ENCODE measurements around the gene TPCN2. TPM values are rescaled to one million over a fixed set of nuclear protein-coding genes. Genes with fewer than 3 reads are reported as not detected.
A peak's percentile ranks its signal among the peaks of the same experiment; 100 is the strongest.

TPCN2 gene
- total and polyA plus RNA-seq, 9 of the 15 experiments (the other 6 are each of a cell fraction or from before 2014, with no cell fraction given): 0.66 to 10.2 (median 4.6) TPM

DNA sequence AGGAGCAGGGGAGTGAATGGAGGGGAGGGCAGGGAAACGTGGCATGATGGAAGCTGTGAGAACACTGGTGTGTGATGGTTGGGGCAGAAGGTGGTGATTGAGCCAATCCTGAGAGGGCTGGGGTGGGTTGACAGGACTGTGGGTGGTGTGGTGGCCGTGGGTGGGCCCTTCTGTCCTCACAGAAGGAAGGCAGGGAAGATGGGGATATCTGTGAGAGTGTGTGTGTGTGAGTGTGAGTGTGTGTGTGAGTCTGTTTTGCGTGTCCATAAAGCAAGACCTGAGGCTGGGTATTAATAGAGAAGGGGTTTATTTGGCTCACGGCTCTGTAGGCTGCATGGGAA, 13.0 kb downstream of the TPCN2 start:
- Histone ChIP-seq H3K4me1 (replicated peaks in 1 of 2; ENCODE audit: control insufficient read depth in 2 of 2, insufficient read depth in 2 of 2, low read length in 2 of 2) (peaks cover 0 to 35% of the 10 kb centered on the region in 2 experiments; a peak in 2 of 5 replicates), H3K9ac (ENCODE audit: insufficient read depth in 1 of 2, low read depth in 2 of 2, low read length in 2 of 2) (no peak overlapping the region), H3K27ac (ENCODE audit: extremely low read depth, low read depth, low read length) (no peak overlapping the region), H2AFZ (ENCODE audit: low read depth, low read length) (no peak overlapping the region), H3K9me3 (replicated peaks; ENCODE audit: control insufficient read depth, insufficient read depth, low read depth, low read length) (no peaks in the 10 kb centered on the region), H4K20me1 (replicated peaks; ENCODE audit: control insufficient read depth, insufficient read depth, low read length) (0 out of 2 replicates have a peak, but pooled peaks cover 9% of the 10 kb centered on the region), H3K36me3 (ENCODE audit: control insufficient read depth, insufficient read depth, low read length) (no peaks in the 10 kb centered on the region), H3K79me2 (ENCODE audit: control insufficient read depth, insufficient read depth, low read length) (no peaks in the 10 kb centered on the region), H3K4me3 (no peak overlapping the region), H3K4me2 (ENCODE audit: insufficient read depth, low read length) (no peak overlapping the region), H3K27me3 (ENCODE audit: control insufficient read depth in 2 of 2, insufficient read depth in 2 of 2, low read length in 2 of 2) (no peaks in the 10 kb centered on the region), H3K9me1 (ENCODE audit: control insufficient read depth, insufficient read depth, low read length) (no peaks in the 10 kb centered on the region)
- ATAC-seq (no peak), FAIRE-seq (no peak), DNase-seq (ENCODE audit: extremely low read depth in 1 of 4, low spot score in 3 of 4) (no peak)
- 29% methylated on average over 4 of the region's 4 CpGs for WGBS (ENCODE audit: insufficient coverage, low coverage, missing lambda C conversion rate)
- in situ Hi-C loops (cut with MboI): no loop called here
- TF ChIP-seq ZNF23 (CRISPR knock-in tag; IDR thresholded peaks at IDR 0.05): no peak
- no peak for TF ChIP-seq ZNF696 (CRISPR knock-in tag; conservative IDR thresholded peaks at IDR 0.05)
- no peak for TF ChIP-seq ZBTB17 (CRISPR knock-in tag; IDR thresholded peaks at IDR 0.05)
- no peak for TF ChIP-seq ZNF324 (CRISPR knock-in tag; IDR thresholded peaks at IDR 0.05)
- TF ChIP-seq TBL1XR1 (IDR thresholded peaks at IDR 0.05; ENCODE audit: low read length in 2 of 2): no peak
- no peak for TF ChIP-seq KDM2B (CRISPR knock-in tag; IDR thresholded peaks at IDR 0.05)
- intact Hi-C loops (cut with micrococcal nuclease): no loop called here
- CTCF ChIA-PET (ENCODE audit: low intra/inter-chr PET ratio): no interaction called here
- no TSS peak for BruUV-seq (replicated peaks)
- POLR2A ChIA-PET: interaction anchor here (0.8 kb wide), 1 partner anchor 614 kb away, joined by 3 read pairs; the partner anchor contains the start of gene LTO1

DNA sequence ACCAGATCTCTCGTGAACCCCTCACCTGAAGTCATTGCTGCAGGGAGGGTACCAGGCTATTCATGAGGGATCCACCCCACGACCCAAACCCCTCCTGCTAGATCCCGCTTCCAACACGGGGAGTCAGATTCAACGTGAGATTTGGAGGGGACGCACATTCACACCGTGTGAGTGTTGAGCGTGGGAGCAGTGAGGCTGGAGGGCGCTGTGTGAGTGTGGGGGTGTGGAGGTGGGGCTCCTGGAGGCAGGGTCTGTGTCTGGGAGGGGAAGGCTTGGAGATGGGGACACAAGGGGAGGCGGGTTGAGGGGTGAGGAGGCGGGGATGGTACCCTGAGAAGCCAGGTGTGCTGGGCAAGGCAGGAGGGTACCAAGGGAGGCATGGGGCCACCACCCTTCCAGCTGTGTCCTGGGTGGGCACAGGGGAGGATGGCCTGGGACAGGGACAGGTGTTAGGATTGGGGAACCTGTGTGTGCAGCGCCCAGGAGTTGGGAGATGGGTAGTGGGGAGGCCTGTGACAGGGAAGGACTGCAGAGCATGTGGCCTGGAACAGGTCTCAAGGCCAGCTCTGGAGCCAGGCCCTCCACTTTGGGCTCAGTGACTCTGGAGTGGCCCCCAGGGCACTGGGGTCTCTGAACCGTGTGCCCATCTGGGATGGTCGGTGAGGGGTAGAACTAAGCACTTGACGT, 13.6 kb downstream of the TPCN2 start:
- peaks cover 0 to 41% of the 10 kb centered on the region in 2 experiments; a peak in 2 of 5 replicates for H3K4me1 ChIP-seq (replicated peaks in 1 of 2; ENCODE audit: control insufficient read depth in 2 of 2, insufficient read depth in 2 of 2, low read length in 2 of 2)
- peak overlapping the region in 1 of 2 experiments; percentile 35; a peak in 1 of 4 replicates for H3K9ac ChIP-seq (ENCODE audit: insufficient read depth in 1 of 2, low read depth in 2 of 2, low read length in 2 of 2)
- intact Hi-C loops (cut with micrococcal nuclease): no loop called here
- no peak overlapping the region for H2AFZ ChIP-seq (ENCODE audit: low read depth, low read length)
- POLR2A ChIA-PET: no interaction called here
- in situ Hi-C loops (cut with MboI): no loop called here
- whole genome bisulfite sequencing (ENCODE audit: insufficient coverage, low coverage, missing lambda C conversion rate): 61% methylated on average over 13 of the region's 15 CpGs
- TF ChIP-seq SAFB (IDR thresholded peaks at IDR 0.05; ENCODE audit: borderline replicate concordance, low read depth, low read length): no peak
- no peak for TF ChIP-seq OTX1 (CRISPR knock-in tag; IDR thresholded peaks at IDR 0.05)
- TF ChIP-seq ZNF3 (CRISPR knock-in tag; IDR thresholded peaks at IDR 0.05): no peak
- no peak for TF ChIP-seq ZNF24 (IDR thresholded peaks at IDR 0.05)
- no peak for TF ChIP-seq RNF2 (IDR thresholded peaks at IDR 0.05)
- no peak for TF ChIP-seq LEF1 (IDR thresholded peaks at IDR 0.05)
- TF ChIP-seq GATAD2A (IDR thresholded peaks at IDR 0.05): no peak
- TF ChIP-seq CBX3 (IDR thresholded peaks at IDR 0.05; ENCODE audit: borderline replicate concordance in 1 of 2, low read length in 2 of 2): no peak
- no peak overlapping the region for H3K4me2 ChIP-seq (ENCODE audit: insufficient read depth, low read length)
- H3K9me3 ChIP-seq (replicated peaks; ENCODE audit: control insufficient read depth, insufficient read depth, low read depth, low read length): no peaks in the 10 kb centered on the region
- no peak overlapping the region for H3K27ac ChIP-seq (ENCODE audit: extremely low read depth, low read depth, low read length)
- no peaks in the 10 kb centered on the region for H3K36me3 ChIP-seq (ENCODE audit: control insufficient read depth, insufficient read depth, low read length)
- no TSS peak for BruUV-seq (replicated peaks)
- H3K4me3 ChIP-seq: no peak overlapping the region
- H3K27me3 ChIP-seq (ENCODE audit: control insufficient read depth in 2 of 2, insufficient read depth in 2 of 2, low read length in 2 of 2): no peaks in the 10 kb centered on the region
- 0 out of 2 replicates have a peak, but pooled peaks cover 9% of the 10 kb centered on the region for H4K20me1 ChIP-seq (replicated peaks; ENCODE audit: control insufficient read depth, insufficient read depth, low read length)
- CTCF ChIA-PET (ENCODE audit: low intra/inter-chr PET ratio): no interaction called here
- ATAC-seq (no peak), DNase-seq (ENCODE audit: extremely low read depth in 1 of 4, low spot score in 3 of 4) (no peak), FAIRE-seq (no peak)
- H3K79me2 ChIP-seq (ENCODE audit: control insufficient read depth, insufficient read depth, low read length): no peaks in the 10 kb centered on the region
- H3K9me1 ChIP-seq (ENCODE audit: control insufficient read depth, insufficient read depth, low read length): no peaks in the 10 kb centered on the region

Measured in K562 (cell line).